Stimulated activated CD8-positive, alpha-beta memory T cell treated with anti-CD3 and anti-CD28 coated beads, Interleukin-7, amount 100 ng/mL, for 24 hours (primary cell): Measurements from ENCODE around the gene NELFB.

Experiments
- DNase-seq: peaks from one replicate; pipeline ENCODE4 v3.0.0-alpha.2; 2020; ENCODE audit warnings: low read depth

Gene NELFB

DNA sequence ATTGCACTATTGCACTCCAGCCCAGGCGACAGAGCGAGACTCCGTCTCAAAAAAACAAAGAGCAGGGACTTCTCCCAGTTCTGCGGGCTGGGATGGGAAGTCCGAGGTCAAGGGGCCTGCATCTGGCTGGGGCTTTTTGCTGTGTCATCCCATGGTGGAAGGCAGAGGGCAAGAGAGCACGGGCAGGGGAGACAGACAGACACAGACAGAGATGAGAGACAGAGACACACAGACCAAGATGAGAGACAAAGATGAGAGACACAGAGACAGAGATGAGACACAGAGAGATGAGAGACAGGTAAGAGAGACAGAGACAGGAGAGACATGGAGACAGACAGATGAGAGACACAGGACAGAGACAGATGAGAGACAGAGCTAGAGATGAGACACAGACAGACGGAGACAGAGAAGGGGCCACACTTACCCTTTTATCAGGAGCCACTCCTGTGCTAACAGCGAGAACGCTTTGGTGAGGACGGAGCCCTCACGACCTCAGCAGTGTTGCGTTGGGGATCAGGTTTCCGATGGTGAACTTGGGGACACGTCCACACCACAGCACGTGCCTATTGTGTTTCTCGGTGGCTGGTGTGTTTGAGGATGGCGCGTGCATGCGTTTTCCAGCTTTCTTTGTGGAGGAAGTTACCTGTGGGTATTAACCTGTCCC is 13.5 kb downstream of the NELFB start:
- no peak for DNase-seq

DNA sequence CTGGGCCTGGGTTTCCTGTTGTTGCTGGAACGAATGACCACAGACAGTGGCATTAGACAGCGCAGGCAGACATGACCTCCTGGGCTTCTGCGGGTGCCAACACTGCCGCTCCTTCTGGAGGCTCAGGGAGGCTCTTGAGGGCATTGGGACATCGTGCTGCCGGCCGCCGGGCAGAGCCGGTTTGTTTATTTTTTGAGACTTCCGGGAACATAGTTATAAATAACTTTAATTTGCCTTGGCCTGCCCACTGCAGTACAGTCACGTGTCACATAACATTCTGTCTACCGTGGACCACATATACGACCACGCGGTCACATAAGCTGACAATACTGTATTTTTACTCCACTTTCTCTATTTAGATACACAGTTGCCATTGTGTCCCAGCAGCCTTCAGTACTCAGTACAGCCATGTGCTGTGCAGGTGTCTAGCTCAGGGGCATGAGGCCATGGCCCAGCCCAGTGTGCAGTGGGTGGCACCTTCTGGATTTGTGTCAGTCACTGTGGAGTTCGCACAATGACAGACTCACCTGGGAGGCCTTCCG is 14.2 kb downstream of the NELFB start:
- no peak for DNase-seq

DNA sequence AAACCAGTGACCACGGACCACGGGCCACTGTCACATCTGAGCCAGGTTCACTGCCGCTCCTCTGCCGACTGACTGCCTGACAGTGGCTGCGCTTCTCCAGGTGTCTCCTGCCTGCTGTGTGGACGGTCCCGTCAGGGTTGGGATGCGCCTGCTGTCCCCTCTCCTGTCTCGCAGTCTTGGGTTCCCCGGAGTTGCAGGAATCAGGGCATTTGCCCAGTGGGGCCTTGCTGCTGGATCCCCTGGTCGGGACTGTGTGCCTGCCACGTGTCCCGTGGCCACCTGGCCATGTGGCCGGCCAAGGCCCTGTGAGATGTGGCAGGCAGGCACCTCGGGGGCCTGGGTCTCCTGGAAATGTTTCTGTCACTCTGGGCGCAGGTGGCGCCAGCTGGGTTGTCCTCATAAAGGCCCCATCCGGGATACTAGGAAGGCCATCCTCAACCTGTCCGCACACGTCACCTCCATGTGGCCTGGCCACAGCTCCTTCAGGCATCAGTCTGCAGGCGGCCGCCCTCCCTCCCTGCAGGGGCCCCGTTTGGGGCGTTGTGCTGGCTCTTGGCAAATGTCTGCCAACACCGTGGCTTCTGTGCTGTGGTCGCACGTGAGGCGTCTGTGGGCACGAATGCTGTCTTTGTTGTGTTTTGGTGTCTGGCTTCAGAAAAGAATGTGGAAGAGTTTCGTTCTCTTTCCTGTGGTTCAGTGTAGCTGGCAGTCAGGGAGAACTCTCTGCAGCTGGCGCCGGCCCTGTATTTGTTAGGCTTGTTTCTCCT is 16.0 kb downstream of the NELFB start:
- DNase-seq, result no peak

DNA sequence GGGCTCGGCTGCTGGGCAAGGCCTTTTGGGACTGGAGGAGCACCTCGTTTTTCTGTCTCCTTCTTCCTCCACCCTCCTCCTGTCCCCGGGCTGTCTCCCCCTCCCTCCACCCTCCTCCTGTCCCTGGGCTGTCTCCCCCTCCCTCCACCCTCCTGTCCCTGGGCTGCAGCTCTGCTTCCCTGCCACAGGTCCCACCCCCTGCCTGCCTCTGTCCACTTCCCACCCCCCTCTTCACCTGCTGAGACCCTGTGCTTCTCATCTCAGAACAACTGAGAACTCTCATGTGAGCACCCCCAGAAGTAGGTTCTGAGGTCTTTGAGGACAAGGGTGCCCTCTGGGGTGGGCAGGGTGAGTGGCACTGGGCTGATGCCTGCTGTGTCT is 16.6 kb downstream of the NELFB start:
- no peak for DNase-seq

DNA sequence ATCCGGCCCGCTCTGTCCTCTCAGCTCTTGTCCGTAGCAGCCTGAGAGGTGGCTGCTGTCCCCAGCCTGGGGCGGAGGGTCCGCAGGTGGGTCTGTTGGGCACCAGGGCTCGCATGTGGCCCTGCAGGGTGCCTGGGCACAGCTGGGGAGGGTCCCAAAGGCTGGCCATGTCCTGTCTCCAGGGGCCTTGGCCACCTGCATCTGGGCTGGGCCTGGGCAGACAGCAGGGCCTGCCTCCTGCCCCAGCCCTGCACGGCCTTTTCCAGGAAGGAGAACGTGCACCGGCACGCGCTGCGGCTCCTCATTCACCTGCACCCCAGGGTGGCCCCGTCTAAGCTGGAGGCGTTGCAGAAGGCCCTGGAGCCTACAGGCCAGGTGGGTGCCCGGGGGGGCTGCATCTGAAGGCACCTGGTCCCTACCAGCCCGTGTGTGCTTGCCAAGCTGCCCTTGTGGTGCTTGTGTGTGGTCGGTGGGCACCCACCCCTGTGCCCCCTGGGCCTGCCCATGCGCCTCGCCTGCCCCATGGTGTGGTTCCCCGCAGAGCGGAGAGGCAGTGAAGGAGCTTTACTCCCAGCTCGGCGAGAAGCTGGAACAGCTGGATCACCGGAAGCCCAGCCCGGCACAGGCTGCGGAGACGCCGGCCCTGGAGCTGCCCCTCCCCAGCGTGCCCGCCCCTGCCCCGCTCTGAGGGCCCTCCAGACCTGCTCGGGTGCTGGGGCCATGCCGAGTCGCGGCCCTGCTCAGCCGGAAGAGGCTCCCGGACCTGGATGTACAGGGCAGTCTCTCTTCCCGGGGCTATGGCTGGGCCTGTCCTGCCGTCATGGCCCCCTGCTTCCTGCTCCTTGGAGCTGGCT is 17.3 kb downstream of the NELFB start:
- no peak for DNase-seq

DNA sequence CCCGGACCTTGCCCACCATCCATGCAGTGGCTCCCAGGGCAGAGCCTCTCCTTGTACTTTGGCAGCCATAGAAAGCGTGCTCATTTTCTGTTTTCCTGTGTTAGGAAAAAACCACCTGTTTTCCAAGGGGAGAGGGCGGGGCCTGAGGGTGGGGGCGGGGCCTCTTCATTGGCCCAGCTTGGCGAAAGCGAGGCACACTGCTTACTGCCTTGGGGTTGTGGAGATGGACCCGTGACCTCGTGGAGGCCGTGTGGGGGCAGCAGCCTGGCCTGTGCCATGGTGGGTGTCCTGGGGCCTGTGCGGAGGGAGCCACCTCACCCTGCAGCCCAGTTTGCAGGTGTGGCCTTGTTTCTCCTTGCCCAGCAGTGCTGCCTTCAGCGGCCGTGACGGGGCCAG is 18.0 kb downstream of the NELFB start:
- no peak for DNase-seq

DNA sequence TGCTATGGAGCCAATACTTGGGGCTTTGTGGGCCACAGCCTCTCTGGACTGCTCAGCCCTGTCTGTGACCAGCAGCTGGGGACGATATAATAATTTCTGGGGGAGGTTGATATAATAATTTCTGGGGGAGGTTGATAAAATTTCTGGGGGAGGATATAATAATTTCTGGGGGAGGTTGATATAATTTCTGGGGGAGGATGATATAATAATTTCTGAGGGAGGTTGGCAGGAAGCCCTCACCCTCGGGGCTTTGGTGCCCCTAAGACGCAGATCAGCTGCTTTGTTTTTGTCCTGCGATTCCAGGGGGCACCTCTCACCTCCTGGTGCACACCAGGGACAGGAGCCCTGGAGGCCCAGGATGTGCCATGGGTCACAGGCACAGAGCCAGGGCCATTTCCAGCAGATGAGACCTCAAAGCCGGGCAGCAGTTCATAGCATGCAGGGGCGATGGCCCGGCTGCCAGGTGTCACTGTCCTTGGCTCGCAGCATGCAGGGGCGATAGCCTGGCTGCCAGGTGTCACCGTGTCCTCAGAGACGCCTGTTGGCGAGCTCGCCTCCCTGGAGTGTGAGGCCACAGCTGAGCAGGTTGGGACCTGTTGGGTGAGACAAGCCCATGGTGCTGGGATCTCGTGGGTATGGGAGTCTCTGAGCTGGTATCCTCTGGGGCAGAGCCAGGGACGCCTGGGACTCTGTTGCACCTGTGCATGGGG is 18.6 kb downstream of the NELFB start:
- DNase-seq, result no peak

DNA sequence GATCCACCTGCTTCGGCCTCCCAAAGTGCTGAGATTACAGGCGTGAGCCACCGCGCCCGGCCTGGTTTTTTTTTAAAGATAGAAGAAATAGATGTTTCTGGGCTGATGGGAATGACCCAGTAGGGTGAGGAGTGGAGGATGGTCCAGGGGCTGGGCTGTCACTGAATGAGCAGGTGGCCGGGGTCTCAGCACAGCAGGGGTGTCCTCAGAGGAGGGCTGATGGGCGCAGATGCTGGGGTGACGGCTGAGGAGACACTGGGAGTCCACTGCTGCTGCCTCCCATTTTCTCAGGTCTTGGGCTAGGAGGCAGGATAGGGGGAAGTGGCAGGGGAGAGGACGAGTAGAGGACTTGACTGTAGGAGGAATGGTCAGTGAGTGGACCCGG is 20.1 kb downstream of the NELFB start:
- DNase-seq, result no peak

DNA sequence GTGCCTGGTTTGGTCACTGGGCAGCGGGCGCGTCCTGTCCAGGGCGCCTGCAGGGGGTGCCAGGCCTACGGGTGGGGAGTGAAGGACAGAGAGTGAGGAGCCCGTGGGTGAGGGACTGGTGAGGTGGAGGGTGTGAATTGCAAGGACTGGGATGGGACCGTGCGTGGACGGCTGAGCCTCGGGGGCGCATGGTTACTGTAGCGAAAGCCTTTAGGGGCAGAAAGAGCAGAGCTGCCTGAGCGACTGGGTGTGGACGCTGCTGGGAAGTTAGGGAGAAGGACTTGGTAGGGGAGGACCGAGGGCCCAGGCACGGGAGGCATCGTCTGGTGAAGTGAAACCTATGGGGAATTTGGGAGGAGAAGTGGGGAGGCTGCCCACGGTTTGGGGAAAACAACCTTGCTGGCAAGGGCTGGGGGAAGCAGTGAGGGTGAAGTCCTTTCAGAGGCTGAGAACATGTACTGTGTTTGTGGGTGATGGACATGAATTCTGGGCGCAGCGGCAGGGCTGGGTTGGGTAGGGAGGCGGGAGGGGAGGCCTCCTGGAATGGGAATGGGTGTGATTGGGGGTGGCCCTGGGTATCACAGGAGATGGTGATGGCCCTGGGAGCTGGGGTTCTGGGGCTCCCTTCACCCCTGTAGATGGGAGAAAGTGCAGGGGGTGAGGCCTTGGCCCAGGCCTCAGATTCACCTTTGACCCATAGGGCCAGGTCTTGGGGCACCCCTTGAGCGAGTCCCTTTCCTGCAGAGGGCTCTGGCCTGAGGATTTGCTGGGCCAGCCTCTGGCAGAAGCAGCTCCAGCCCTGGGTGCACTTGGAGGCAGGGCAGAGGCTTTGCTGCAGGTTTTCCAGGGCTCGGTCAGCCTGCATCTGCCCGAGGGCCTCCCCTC is 20.7 kb downstream of the NELFB start:
- DNase-seq, result no peak

DNA sequence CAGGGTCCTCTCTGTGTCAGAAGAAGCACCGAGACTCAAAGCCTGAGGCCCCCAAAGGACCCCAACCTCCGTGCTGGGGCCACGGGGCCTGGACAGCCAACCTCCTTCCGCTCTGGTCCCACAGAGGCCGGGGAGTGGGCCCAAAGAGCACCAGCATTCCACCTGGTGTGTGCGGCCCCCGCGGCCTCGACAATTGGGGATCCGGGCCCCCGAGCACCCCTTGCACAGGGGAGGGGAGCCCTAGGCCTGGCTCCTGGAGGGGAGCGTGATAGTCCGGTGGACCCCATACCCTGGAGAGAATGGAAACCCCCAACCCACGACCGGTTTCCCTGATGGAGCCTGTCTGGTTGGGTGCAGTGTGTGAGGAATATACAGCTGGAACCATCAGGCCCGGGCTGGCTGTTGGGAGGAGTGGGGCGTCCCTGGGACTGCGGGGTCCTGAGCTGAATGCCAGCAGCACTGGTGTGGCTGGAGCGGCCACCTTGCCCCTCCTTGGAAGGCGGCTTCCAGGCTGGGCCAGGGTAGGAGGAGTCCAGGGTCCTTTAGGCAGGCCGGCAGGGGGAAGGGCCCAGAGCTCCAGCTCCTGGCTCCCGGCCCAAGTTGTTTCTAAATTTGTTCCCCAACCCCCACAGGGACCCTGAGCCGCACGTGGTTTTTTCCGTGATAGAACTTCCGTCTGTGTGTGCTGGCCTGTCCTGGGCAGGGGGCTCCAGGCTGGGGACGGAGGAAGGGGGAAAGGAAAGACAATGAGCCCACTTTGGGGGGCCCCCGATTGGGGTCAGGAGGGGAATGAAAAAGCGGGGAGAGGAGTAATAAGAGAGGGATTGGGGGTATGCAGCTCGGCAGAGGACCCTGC is 21.6 kb downstream of the NELFB start:
- no peak for DNase-seq

DNA sequence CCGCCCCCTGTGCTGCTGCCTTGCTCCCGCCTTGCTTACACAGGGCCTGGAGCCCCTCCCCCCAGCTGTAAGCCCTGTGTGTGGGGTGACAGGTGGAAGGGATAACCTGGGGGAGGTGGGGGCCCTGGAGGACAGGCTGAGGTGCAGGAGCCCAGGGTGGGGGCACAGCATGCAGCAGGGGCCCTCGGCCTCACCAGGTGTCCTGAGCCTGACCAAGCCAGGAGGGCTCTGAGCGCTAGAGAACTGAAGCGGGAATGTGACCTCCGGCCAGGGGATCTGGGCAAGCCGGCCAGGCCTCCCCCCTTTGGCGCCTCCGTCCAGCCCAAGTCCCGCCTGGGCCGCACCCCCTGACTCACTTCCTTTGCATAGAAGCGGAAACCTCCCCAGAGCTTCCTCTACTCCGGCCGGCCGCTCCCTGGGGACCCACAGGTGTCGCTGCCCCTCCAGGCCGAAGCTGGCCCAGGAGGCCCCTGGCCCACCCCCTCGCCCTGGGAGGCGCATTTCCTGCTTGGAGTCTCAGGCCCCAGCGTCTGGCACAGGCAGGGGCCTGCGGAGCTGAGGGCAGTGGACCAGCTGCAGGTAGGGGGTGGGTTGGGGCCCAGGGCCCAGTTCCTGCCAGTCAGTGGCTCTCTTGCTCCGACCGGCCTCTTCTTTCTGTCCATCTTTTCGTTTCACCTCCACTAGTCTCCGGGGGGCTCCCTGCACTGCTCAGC is 22.4 kb downstream of the NELFB start, which contains the start of gene TOR4A:
Gene TOR4A, plus strand, starts transcription at position 398 of the 713 bp plus-strand sequence. CDS start 964 bp downstream, outside the sequence.
- no peak for DNase-seq

DNA sequence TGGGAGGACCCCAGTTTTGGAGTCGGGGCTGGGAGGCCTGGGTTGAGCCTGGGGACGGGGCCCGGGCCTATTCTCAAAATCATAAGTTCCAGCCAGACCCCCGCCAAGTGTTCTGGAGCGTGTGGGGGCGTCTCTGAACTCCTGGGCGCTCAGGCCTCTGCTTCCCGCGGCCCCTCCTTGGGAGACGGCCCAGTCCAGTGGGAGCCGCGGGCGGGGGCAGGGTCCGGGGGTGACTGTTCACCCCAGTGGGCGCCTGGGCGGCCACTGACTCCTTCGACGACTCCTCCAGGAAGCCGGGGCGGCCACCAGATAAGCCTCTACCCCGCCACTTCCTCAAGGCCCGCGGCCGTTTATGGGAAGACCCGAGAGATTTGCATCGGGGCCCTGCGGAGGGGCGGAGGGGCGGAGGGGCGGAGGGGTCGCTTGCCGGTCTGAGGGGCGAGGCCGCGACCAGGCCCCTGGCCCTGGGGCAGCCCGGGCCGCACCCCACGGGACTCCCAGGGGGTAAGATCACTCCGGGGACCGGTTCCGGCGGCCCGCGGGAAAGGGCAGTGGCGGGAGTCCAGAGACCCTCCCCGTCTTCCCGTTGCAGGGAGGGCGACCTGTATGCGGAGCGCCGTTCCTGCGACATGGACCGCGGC is 23.1 kb downstream of the NELFB start:
- DNase-seq, result no peak

DNA sequence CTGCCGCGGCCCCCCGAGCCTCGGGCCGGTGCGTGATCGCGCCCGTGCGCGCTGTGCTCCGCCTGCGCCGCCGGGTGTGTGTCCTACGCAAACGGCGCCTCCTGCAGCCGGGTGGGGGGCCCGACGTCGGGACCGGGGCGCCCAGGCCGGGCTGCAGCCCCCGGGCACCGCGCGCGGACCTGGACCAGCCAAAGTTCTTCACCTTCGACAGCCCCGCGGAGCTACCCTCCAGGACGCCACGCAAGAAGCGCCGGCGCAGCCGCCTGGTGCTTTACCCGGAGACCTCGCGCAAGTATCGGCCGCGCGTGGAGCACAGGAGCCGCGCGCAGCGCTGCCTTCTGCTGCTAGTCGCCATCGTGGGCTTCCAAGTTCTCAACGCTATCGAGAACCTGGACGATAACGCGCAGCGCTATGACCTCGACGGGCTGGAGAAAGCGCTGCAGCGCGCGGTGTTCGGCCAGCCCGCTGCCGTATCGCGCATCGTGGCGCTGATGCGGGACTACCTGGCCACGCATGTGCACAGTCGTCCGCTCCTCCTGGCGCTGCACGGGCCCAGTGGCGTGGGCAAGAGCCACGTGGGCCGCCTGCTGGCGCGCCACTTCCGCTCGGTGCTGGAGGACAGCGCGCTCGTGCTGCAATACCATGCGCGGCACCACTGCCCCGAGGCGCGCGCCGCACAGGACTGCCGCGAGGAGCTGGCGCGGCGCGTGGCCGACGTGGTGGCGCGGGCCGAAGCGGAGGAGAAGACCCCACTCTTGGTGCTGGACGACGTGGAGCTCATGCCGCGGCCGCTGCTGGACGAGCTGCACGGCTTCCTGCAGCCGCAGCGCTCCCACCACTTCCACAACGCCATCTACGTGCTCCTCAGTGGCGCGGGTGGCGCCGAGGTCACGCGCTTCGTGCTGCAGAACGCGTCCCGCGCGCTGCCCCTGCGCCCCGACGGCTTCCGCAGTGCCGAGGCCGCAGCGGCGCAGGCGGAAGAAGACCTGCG is 23.9 kb downstream of the NELFB start:
- DNase-seq, result no peak

DNA sequence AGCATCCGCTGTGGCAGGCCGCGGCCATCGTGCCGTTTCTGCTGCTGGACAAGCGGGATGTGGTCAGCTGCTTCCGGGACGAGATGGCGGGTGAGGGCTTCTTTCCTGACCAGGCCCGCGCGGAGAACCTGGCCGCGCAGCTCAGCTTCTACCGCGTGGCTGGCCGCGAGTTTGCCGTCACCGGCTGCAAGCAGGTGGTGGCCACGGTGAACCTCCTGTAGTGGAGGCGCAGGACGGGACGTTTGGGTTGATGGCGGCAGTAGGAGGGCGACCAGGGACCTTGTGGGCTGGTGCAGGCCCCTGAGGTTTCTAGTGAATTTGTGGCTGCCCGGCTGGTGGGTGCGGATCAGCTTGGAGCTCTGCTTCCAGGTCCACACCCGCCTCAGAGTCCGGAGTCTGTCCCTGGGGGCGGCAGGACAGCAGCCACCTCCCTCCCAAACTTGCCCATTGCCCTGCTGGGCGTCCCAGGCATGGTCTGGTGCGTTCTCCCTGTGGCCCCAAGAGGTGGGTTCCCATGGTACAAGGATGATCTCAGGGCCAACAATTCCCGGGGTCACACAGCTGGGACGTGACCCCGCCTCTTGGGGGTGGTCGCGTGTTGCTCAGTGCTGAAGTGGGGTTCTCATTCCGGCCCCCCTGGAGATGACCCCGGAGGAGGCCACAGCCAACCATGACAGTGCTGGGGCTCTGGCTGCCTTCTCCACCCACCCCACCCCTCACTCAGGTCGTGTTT is 24.8 kb downstream of the NELFB start:
- DNase-seq, result no peak

DNA sequence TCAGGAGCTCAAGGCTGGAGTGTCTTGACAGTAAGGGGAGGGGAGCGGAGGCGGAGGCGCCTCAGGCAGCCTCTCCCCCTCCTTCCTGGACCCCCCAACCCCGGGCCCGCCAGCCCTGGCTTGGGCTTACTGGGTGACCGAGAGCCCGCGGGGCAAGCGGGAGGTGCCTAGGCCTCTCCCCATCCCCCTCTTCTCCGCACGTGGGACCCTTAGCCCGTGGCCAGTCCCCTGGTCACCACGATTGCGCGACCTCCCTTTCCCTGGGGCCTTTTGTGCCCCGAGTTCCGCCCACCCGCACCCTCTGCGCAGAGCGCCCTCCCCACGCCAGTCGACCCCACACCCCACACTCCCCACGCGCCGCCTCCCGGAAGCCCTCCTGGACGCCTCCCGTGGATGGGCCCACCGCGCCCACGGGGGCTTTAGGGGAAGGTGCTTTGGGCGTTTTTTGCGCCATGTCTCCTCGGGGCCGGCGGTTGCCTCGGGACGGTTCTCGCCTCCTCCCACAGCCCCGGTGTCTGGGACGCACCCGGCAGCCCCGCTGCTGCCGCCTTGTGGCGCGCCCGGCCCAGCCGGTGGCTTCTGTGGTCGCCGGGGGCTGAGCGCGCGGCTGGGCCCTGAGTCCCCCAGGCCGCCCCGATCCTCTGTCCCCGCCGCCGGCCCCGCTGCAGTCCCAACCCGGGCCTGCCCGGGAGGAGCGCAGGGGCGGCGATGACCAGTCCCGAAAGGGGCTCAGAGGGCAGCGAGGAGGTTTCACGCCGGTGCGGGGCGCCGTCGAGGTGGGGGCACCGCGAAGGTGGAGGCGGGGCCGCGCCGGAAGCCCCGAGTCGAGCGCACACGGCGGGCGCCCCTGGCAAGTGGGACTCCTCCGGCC is 25.6 kb downstream of the NELFB start:
- DNase-seq, result no peak
